IMR-90 (cell line): ENCODE results near the gene FGF19. TPM values are rescaled to one million over a fixed set of nuclear protein-coding genes. Genes with fewer than 3 reads are reported as not detected.
A peak's percentile ranks its signal among the peaks of the same experiment; 100 is the strongest.

Source experiments
- ATAC-seq: fragments of 200-7000 bp; cut with Tn5 transposase; 2 replicates; pipeline ENCODE4 v1.9.1; 2020; ENCODE audit warnings: low read depth, mild to moderate bottlenecking, moderate library complexity
- BruUV-seq: library from RNA; stranded (reverse); fragments of 400-500 nt; replicated peaks from 2 replicates; lab custom pipeline; 2021; lab: Mats Ljungman, UMichigan
- CTCF ChIA-PET: fragments of 300-600 bp; formaldehyde crosslinking; extraction: SDS; loops from one replicate; lab custom pipeline; 2021; ENCODE audit warnings: antibody characterized with exemption; lab: Yijun Ruan, JAX
- POLR2A ChIA-PET: fragments of 300-600 bp; sonication (Branson Sonifier 250); formaldehyde crosslinking; loops from one replicate; lab custom pipeline; 2022; ENCODE audit warnings: antibody characterized with exemption; ENCODE audit not compliant: unreplicated experiment; lab: Charles Lee
- DNase-seq: peaks from one replicate; pipeline ENCODE4 v3.0.0; 2013
- H2AFZ ChIP-seq: replicated peaks from 2 replicates; pipeline ENCODE3; 2013; ENCODE audit warnings: low read length, mild to moderate bottlenecking; ENCODE audit not compliant: poor library complexity
- H2AK5ac ChIP-seq: 2 replicates; pipeline ENCODE4 v1.6.1; 2013; ENCODE audit warnings: low read depth, low read length, inconsistent platforms
- H2AK9ac ChIP-seq: replicated peaks from 2 replicates; pipeline ENCODE3; 2013; ENCODE audit warnings: mild to moderate bottlenecking, low read depth, low read length, moderate library complexity; ENCODE audit not compliant: poor library complexity
- H2BK120ac ChIP-seq: 2 replicates; pipeline ENCODE4 v1.6.1; 2013; ENCODE audit warnings: low read depth, low read length, inconsistent platforms
- H2BK15ac ChIP-seq: 3 replicates; pipeline ENCODE4 v1.6.1; 2013; ENCODE audit warnings: low read depth, low read length, inconsistent platforms
- H2BK20ac ChIP-seq: 2 replicates; pipeline ENCODE4 v1.6.1; 2013; ENCODE audit warnings: low read depth, mild to moderate bottlenecking, inconsistent platforms, low read length, moderate library complexity
- H2BK5ac ChIP-seq: 2 replicates; pipeline ENCODE4 v1.6.1; 2013; ENCODE audit warnings: mild to moderate bottlenecking, low read depth, low read length, inconsistent platforms; ENCODE audit not compliant: poor library complexity, severe bottlenecking
- H3K14ac ChIP-seq: replicated peaks from 2 replicates; pipeline ENCODE4 v1.6.1; 2013; ENCODE audit warnings: low read depth, low read length, inconsistent platforms
- H3K18ac ChIP-seq: 2 replicates; pipeline ENCODE4 v1.6.1; 2013; ENCODE audit warnings: low read depth, low read length, control low read depth
- H3K23ac ChIP-seq: 2 replicates; pipeline ENCODE4 v1.6.1; 2013; ENCODE audit warnings: low read depth, low read length, inconsistent platforms
- H3K27ac ChIP-seq: 2 replicates; pipeline ENCODE4 v1.5.1; 2013; ENCODE audit warnings: mild to moderate bottlenecking, control low read depth, low read length; ENCODE audit not compliant: insufficient read depth
- H3K27me3 ChIP-seq: 2 replicates; pipeline ENCODE4 v1.6.1; 2013; ENCODE audit warnings: low read length; ENCODE audit not compliant: control insufficient read depth, insufficient read depth
- H3K36me3 ChIP-seq: 2 replicates; pipeline ENCODE4 v1.6.1; 2013; ENCODE audit warnings: low read length, mixed read lengths; ENCODE audit not compliant: control insufficient read depth, insufficient read depth
- H3K4ac ChIP-seq: 2 replicates; pipeline ENCODE4 v1.6.1; 2013; ENCODE audit warnings: low read depth, low read length, inconsistent platforms
- H3K4me1 ChIP-seq: 2 replicates; pipeline ENCODE4 v1.6.1; 2013; ENCODE audit warnings: low read length, mixed read lengths; ENCODE audit not compliant: control insufficient read depth, insufficient read depth
- H3K4me2 ChIP-seq: 2 replicates; pipeline ENCODE4 v1.6.1; 2013; ENCODE audit warnings: low read depth, mild to moderate bottlenecking, control low read depth, low read length, moderate library complexity
- H3K4me3 ChIP-seq: 2 replicates; pipeline ENCODE4 v1.5.1; 2013; ENCODE audit warnings: low read depth, mild to moderate bottlenecking, control low read depth, low read length, moderate library complexity; ENCODE audit not compliant: insufficient read depth
- H3K56ac ChIP-seq: 2 replicates; pipeline ENCODE4 v1.6.1; 2013; ENCODE audit warnings: low read length, inconsistent platforms; ENCODE audit not compliant: insufficient read depth; ENCODE audit errors: extremely low read depth
- H3K79me1 ChIP-seq, 2 experiments: 2 replicates each; pipeline ENCODE4 v1.6.1; 2013; ENCODE audit warnings: low read length in 2 of 2, inconsistent platforms in 1 of 2, low read depth in 1 of 2
- H3K9ac ChIP-seq: 2 replicates; pipeline ENCODE4 v1.6.1; 2013; ENCODE audit warnings: low read depth, low read length, control low read depth
- H3K9me1 ChIP-seq: 2 replicates; pipeline ENCODE4 v1.6.1; 2013; ENCODE audit warnings: low read length, inconsistent platforms; ENCODE audit not compliant: insufficient read depth
- H3K9me3 ChIP-seq: 2 replicates; pipeline ENCODE4 v1.6.1; 2013; ENCODE audit warnings: low read length; ENCODE audit not compliant: control insufficient read depth, insufficient read depth
- H4K20me1 ChIP-seq: 2 replicates; pipeline ENCODE4 v1.6.1; 2013; ENCODE audit warnings: low read length, inconsistent platforms; ENCODE audit not compliant: insufficient read depth
- H4K5ac ChIP-seq: 2 replicates; pipeline ENCODE4 v1.6.1; 2013; ENCODE audit warnings: mild to moderate bottlenecking, low read depth, low read length, control low read depth
- H4K8ac ChIP-seq, 2 experiments: 2 replicates each; pipeline ENCODE4 v1.6.1; 2013; ENCODE audit warnings: low read depth in 2 of 2, low read length in 2 of 2, control low read depth in 1 of 2, inconsistent platforms in 1 of 2
- H4K91ac ChIP-seq: 2 replicates; pipeline ENCODE4 v1.6.1; 2013; ENCODE audit warnings: low read depth, low read length, inconsistent platforms; ENCODE audit not compliant: insufficient read depth
- SMC3 ChIP-seq: fragments of 150-350 bp; IDR thresholded peaks from 2 replicates; pipeline ENCODE4 v1.6.1; 2016; ENCODE audit warnings: low read depth, mild to moderate bottlenecking, antibody characterized with exemption, low read length, moderate library complexity
- WGBS, 2 experiments: methylation state at CpG; one replicate each; pipeline versions ENCODE4 v1.1.5 to v1.1.7; 2013; ENCODE audit warnings: missing lambda C conversion rate in 2 of 2; ENCODE audit not compliant: insufficient read length in 1 of 2; ENCODE audit errors: extremely low coverage in 2 of 2; 5-methylcytosine and 5-hydroxymethylcytosine counted together
- dilution Hi-C: fragments of 300-500 bp; cut with HindIII; formaldehyde crosslinking; loops from one replicate; pipeline ENCODE4 v1.14.3; 2018; ENCODE audit warnings: low sequenced_read_pairs; ENCODE audit not compliant: unreplicated experiment
- in situ Hi-C: fragments of 300-500 bp; cut with MboI; formaldehyde crosslinking; loops from 3 replicates; pipeline ENCODE4 v1.14.3; 2019; ENCODE audit warnings: low sequenced_read_pairs, inconsistent platforms, mixed read lengths
- intact Hi-C: fragments of 100-400 bp; cut with micrococcal nuclease; formaldehyde crosslinking; loops from 2 replicates; pipeline ENCODE4 v1.10.0; 2022
- polyA plus RNA-seq, 3 experiments: library from polyadenylated mRNA; depleted of rRNA; stranded (reverse); fragments of >200 nt; gene quantifications; 2 replicates each; pipeline ENCODE4 v1.2.3, GENCODE V29; 2012; ENCODE audit warnings: low replicate concordance in 1 of 3
- total RNA-seq: library from RNA; depleted of rRNA; stranded (reverse); fragments of >200 nt; gene quantifications from 2 replicates; pipeline ENCODE4 v1.2.3, GENCODE V29; 2012

The FGF19 gene
- total and polyA plus RNA-seq, 2 of the 4 experiments (the other 2 are of a cell fraction): not detected

DNA sequence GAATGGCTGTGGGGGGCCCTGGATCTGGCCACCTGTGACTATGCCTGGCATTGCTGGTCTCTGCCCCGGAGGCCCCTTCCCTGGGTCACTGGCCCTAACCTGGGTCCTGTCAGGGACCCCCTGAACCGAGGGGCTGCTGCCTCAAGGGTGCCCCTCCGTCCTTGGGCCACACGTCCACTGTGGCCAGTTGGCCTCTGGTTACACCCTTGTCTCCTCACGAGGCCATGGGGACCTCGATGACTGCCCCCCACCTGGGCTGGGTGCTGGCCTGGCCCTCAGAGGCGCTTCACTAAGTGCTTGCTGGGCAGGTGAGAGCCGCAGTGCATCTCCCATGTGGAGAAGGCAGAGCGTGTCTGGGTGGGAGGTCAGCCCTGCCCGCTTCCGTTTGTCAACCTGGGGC, 27.3 kb upstream of the FGF19 start:
- dilution Hi-C loops (no loop called here), intact Hi-C loops (no loop called here), in situ Hi-C loops (no loop called here)
- peak overlapping the region; percentile 63 for H2AK9ac ChIP-seq
- BruUV-seq: no TSS peak
- H2AK5ac ChIP-seq: no peak overlapping the region
- H3K9ac ChIP-seq: no peak overlapping the region
- ChIA-PET POLR2A (no interaction called here), CTCF (no interaction called here)
- 80% methylated on average over 2 of the region's 11 CpGs; no CpG with 5 or more reads in 1 of the 2 experiments for WGBS, 2 experiments
- H3K36me3 ChIP-seq: no peaks in the 10 kb centered on the region
- H3K23ac ChIP-seq: no peak overlapping the region
- no peak overlapping the region for H3K4ac ChIP-seq
- H3K14ac ChIP-seq: no peak overlapping the region
- no peak overlapping the region for H4K91ac ChIP-seq
- ATAC-seq (no peak), DNase-seq (no peak)
- no peak overlapping the region for H3K56ac ChIP-seq
- no peak overlapping the region for H4K5ac ChIP-seq
- no peaks in the 10 kb centered on the region; the same call in 1 of the 2 replicates for H3K4me1 ChIP-seq
- no peak overlapping the region for H3K27ac ChIP-seq
- no peak overlapping the region for H2BK15ac ChIP-seq
- H3K27me3 ChIP-seq: peaks cover 48% of the 10 kb centered on the region
- no peak overlapping the region for H2BK5ac ChIP-seq
- no peak overlapping the region for H3K4me2 ChIP-seq
- H2AFZ ChIP-seq: no peak overlapping the region
- no peak overlapping the region for H3K4me3 ChIP-seq
- no peak overlapping the region for H3K18ac ChIP-seq
- H4K20me1 ChIP-seq: no peaks in the 10 kb centered on the region
- no peaks in the 10 kb centered on the region for H3K79me1 ChIP-seq
- H4K8ac ChIP-seq: no peak overlapping the region
- no peaks in the 10 kb centered on the region; the same call in 1 of the 2 replicates for H3K9me1 ChIP-seq
- H2BK120ac ChIP-seq: no peak overlapping the region
- H2BK20ac ChIP-seq: no peak overlapping the region
- TF ChIP-seq SMC3: no peak
- peaks cover 11% of the 10 kb centered on the region for H3K9me3 ChIP-seq
